DMS153 (cell line): ENCODE results near the gene QSOX1.

Experiments used
- DNase-seq: peaks from one replicate; lab custom pipeline; 2025; lab: John Stamatoyannopoulos, UW

QSOX1 gene

GRCh38 chr1:180234369-180235076 is 79.9 kb downstream of the QSOX1 start:
- no peak for DNase-seq

GRCh38 chr1:180235077-180235501 is 80.4 kb downstream of the QSOX1 start:
- no peak for DNase-seq

GRCh38 chr1:180235502-180236239 is 81.0 kb downstream of the QSOX1 start:
- no peak for DNase-seq

GRCh38 chr1:180236698-180237509 is 82.2 kb downstream of the QSOX1 start:
- no peak for DNase-seq

- no peak for DNase-seq
Observed at GRCh38 chr1:180237869-180238476, 83.3 kb downstream of the QSOX1 start.

- DNase-seq, result no peak
Observed at GRCh38 chr1:180238675-180239074, 84.0 kb downstream of the QSOX1 start.

- no peak for DNase-seq
Observed at GRCh38 chr1:180239145-180240096, 84.8 kb downstream of the QSOX1 start.

GRCh38 chr1:180241716-180242544 is 87.3 kb downstream of the QSOX1 start:
- no peak for DNase-seq

GRCh38 chr1:180243517-180244221 is 89.0 kb downstream of the QSOX1 start:
- no peak for DNase-seq

- DNase-seq, result no peak
Observed at GRCh38 chr1:180244840-180245239, 90.2 kb downstream of the QSOX1 start.

GRCh38 chr1:180246579-180246978 is 91.9 kb downstream of the QSOX1 start:
- no peak for DNase-seq

- DNase-seq, result no peak
Observed at GRCh38 chr1:180247061-180247460, 92.4 kb downstream of the QSOX1 start.

GRCh38 chr1:180247580-180247979 is 92.9 kb downstream of the QSOX1 start:
- DNase-seq, result no peak

- DNase-seq, result no peak
Observed at GRCh38 chr1:180248176-180248575, 93.5 kb downstream of the QSOX1 start.

GRCh38 chr1:180248731-180249681 is 94.3 kb downstream of the QSOX1 start:
- no peak for DNase-seq

GRCh38 chr1:180249725-180250498 is 95.2 kb downstream of the QSOX1 start:
- DNase-seq, result no peak

GRCh38 chr1:180250499-180250770 is 95.8 kb downstream of the QSOX1 start:
- no peak for DNase-seq
